HG02763 (cell line): ENCODE measurements around the gene RAB44.

Experiments used
- ATAC-seq: cut with Tn5 transposase; IDR thresholded peaks from one replicate; pipeline ENCODE4 v1.9.1; 2021; ENCODE audit warnings: mild to moderate bottlenecking, moderate library complexity; ENCODE audit not compliant: unreplicated experiment

The RAB44 gene

GRCh38 chr6:36669002-36669401 lies 28.6 kb upstream of the RAB44 start:
- ATAC-seq = no peak

GRCh38 chr6:36670271-36670670 lies 27.4 kb upstream of the RAB44 start:
- ATAC-seq = no peak

GRCh38 chr6:36671687-36672375 lies 25.8 kb upstream of the RAB44 start:
- no peak for ATAC-seq

- ATAC-seq = no peak
Measured at GRCh38 chr6:36673882-36674281, 23.7 kb upstream of the RAB44 start.

- ATAC-seq = no peak
Measured at GRCh38 chr6:36674942-36675341, 22.7 kb upstream of the RAB44 start.

GRCh38 chr6:36676141-36677058 lies 21.2 kb upstream of the RAB44 start:
- ATAC-seq = no peak

GRCh38 chr6:36677059-36677749 lies 20.4 kb upstream of the RAB44 start:
- no peak for ATAC-seq

GRCh38 chr6:36677753-36678487 lies 19.7 kb upstream of the RAB44 start:
- ATAC-seq = no peak

GRCh38 chr6:36678488-36679042 lies 19.1 kb upstream of the RAB44 start, which contains the start of gene CDKN1A:
Gene CDKN1A (plus strand): TSS chr6:36678714. CDS start chr6:36684102, 5,388 bp downstream.
- ATAC-seq = peak; percentile 39

GRCh38 chr6:36679043-36679833 lies 18.4 kb upstream of the RAB44 start:
- ATAC-seq = no peak

GRCh38 chr6:36682328-36683144 lies 15.1 kb upstream of the RAB44 start:
- ATAC-seq = peak; percentile 21

- no peak for ATAC-seq
Measured at GRCh38 chr6:36683145-36683655, 14.4 kb upstream of the RAB44 start.

- no peak for ATAC-seq
Measured at GRCh38 chr6:36683656-36684446, 13.8 kb upstream of the RAB44 start.

GRCh38 chr6:36684447-36684812 lies 13.2 kb upstream of the RAB44 start:
- no peak for ATAC-seq

- ATAC-seq = no peak
Measured at GRCh38 chr6:36685166-36685924, 12.3 kb upstream of the RAB44 start.

GRCh38 chr6:36685926-36686667 lies 11.5 kb upstream of the RAB44 start:
- no peak for ATAC-seq
